ENCODE results near the gene GAB2.

The GAB2 gene

DNA sequence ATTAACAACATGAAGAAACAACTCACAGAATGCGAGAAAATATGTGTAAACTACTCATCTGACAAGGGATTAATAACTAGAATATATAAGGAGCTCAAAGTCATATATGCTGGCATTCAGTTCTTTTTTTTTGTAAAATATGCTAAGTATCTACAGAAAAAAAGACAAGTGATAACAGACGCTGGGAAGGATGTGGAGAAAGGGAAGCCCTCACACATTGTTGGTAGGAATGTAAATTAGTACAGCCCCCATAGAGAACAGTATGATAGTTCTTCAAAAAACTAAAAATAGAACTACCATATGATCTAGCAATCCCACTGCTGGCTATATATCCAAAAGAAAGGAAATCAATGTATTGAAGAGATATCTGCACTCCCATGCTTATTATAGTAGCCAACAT, 13.8 kb downstream of the GAB2 start:
- peak; percentile 41 for DNase-seq (ENCODE audit: low read depth)
- TF ChIP-seq CTCF (conservative IDR thresholded peaks at IDR 0.05; ENCODE audit: low read depth, low read length) = no peak
- H3K4me3 ChIP-seq (ENCODE audit: low read depth, low read length) = no peak overlapping the region

GRCh38 chr11:78402847-78403246, 14.8 kb downstream of the GAB2 start:
- DNase-seq (ENCODE audit: low read depth) = no peak
- H3K4me3 ChIP-seq (ENCODE audit: low read depth, low read length) = no peak overlapping the region
- TF ChIP-seq CTCF (conservative IDR thresholded peaks at IDR 0.05; ENCODE audit: low read depth, low read length) = no peak

GRCh38 chr11:78400702-78401101, 16.9 kb downstream of the GAB2 start:
- no peak for TF ChIP-seq CTCF (conservative IDR thresholded peaks at IDR 0.05; ENCODE audit: low read depth, low read length)
- no peak overlapping the region for H3K4me3 ChIP-seq (ENCODE audit: low read depth, low read length)

DNA sequence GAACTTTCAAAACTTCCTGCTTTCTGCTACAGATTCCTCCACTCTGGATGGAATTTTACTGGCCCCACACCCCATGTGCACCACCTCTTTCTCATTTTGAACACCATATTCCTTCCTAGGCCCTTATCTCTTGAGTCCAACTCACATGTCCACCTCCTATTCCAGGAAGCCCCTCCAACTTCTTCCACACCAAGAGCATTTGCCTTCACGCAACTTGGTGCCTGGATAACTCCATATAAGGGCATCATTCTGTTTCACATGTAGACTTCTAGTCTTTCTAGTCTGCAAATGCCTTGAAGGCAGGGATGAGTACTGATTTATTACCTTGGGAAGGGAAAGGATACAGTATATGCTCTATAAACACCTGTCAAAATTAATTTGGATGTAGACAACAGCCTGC, 17.5 kb downstream of the GAB2 start:
- TF ChIP-seq CTCF (conservative IDR thresholded peaks at IDR 0.05; ENCODE audit: low read depth, low read length) = no peak
- DNase-seq (ENCODE audit: low read depth) = no peak

More at GRCh38 chr11:78400702-78401101, 16.9 kb downstream of the GAB2 start:
- DNase-seq (ENCODE audit: low read depth) = no peak

DNA sequence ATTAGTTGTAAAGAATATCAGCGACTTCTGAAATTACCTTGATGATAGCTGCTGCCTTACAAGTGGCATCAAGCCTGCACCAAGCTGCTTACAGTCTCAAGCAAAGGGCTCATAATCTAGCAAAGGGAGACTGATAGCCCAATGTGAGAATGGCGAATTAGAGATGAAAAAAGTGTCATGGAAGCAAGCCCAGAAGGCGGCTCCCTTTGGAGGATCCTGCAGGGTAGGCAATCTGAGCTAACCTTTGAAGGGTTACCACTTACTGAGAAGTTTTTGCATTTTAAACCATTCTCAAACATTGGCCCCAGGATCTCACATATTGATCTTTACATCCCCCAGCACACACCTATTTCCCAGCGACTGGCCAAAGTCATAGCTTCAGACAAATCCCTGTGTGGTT, 18.5 kb downstream of the GAB2 start:
- no peak overlapping the region for H3K4me3 ChIP-seq (ENCODE audit: low read depth, low read length)
- no peak for DNase-seq (ENCODE audit: low read depth)
- TF ChIP-seq CTCF (conservative IDR thresholded peaks at IDR 0.05; ENCODE audit: low read depth, low read length) = no peak

More for the DNA sequence above, 17.5 kb downstream of the GAB2 start:
- no peak overlapping the region for H3K4me3 ChIP-seq (ENCODE audit: low read depth, low read length)

GRCh38 chr11:78398715-78399114, 18.9 kb downstream of the GAB2 start:
- DNase-seq (ENCODE audit: low read depth) = no peak
- TF ChIP-seq CTCF (conservative IDR thresholded peaks at IDR 0.05; ENCODE audit: low read depth, low read length) = no peak
- no peak overlapping the region for H3K4me3 ChIP-seq (ENCODE audit: low read depth, low read length)

GRCh38 chr11:78397398-78397797, 20.2 kb downstream of the GAB2 start:
- no peak for DNase-seq (ENCODE audit: low read depth)
- no peak for TF ChIP-seq CTCF (conservative IDR thresholded peaks at IDR 0.05; ENCODE audit: low read depth, low read length)
- H3K4me3 ChIP-seq (ENCODE audit: low read depth, low read length) = no peak overlapping the region

Measured in choroid plexus epithelial cell (primary cell).